Cortex of kidney (tissue), 1 donor: ENCODE measurements around the gene FANK1.

Experiments
- DNase-seq: peaks from one replicate; lab custom pipeline; 2025; lab: John Stamatoyannopoulos, UW

FANK1 gene

GRCh38 chr10:125985557-125986240, 89.3 kb downstream of the FANK1 start:
- no peak for DNase-seq

DNA sequence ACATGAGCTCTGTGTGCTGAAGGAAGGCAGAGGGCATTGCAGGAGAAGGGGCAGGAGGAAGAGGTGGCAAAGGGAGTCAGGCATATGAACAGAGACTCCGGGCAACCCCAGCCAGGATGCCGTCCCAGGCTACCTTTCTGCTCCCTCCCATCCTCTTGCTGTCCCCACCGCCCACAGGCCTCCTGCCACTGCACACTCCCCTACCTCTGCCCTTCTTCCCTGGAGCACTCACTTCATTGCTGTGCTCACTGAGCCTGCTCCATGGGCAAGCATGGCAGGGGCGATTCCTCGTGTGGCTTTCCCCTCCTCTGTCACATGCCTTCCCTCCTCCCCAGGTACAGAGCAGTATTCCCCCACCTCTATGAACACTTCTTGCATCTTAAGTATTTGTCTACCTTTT, 93.4 kb downstream of the FANK1 start:
- DNase-seq, result no peak

DNA sequence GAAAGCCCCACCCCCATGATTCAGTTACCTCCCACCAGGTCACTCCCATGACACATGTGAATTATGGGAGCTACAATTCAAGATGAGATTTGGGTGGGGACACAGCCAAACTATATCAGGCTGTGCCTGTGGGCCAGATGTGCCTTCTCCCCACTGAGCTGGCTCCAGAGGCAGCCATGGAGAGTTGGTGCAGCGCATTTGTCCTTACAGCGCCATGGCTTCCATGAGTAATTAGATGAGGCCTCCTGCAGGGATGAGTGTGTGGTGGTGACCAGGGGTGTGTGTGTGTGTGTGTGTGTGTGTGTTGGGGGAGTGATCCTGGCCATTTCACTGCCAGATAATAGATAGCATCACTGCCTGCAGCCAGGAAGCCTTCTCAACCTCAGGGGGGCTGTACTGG, 94.6 kb downstream of the FANK1 start:
- no peak for DNase-seq

DNA sequence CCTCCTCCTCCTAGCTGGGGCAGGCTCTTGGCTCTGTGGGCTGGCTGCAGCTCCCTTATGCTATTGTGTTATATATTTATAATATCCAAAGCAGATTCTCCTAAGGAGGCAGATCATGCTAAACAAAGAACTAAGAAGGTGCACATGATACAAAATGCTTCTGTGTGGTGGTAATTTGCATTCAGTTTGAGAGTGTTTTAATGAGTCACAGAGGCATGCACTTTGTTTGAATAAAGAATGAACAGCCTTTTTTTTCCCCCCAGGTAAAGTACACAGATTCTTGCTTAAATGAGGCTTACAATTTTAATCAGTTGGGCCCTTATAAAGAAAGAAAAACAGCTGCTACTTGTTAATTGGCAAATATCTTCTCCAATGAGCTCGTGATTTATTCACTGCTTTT, 95.0 kb downstream of the FANK1 start:
- DNase-seq, result no peak

- DNase-seq, result no peak
Observed at GRCh38 chr10:125992254-125992653, 95.9 kb downstream of the FANK1 start.

DNA sequence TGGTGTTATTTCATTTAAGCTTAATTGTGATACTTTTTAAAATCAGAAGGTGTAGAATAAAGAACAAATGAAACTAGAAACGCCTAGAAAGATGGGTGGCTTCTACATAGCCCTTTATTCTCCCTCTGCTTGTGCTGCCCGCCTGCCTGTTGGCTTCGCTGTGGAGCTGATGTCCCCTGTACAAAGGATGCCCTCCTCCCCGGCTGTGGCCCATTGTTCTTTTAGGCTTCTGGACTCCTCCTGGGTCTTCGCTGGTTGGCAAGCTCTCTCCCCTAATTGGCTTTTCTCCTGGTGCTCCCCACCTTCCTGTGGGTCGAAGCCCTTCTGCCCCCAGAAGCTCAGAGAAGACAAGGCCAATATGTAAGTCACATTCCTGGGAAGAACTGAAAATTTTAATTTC, 98.2 kb downstream of the FANK1 start:
- no peak for DNase-seq

GRCh38 chr10:125995726-125996304, 99.5 kb downstream of the FANK1 start:
- no peak for DNase-seq

GRCh38 chr10:125997586-125997985, 101.2 kb downstream of the FANK1 start:
- DNase-seq, result no peak

- DNase-seq, result no peak
Observed at GRCh38 chr10:125999694-126000093, 103.3 kb downstream of the FANK1 start.

GRCh38 chr10:126001576-126001975, 105.2 kb downstream of the FANK1 start:
- DNase-seq, result no peak

- DNase-seq, result no peak
Observed at GRCh38 chr10:126004752-126005151, 108.4 kb downstream of the FANK1 start.

- no peak for DNase-seq
Observed at GRCh38 chr10:126006264-126006663, 109.9 kb downstream of the FANK1 start.

- DNase-seq, result no peak
Observed at GRCh38 chr10:126006906-126007305, 110.5 kb downstream of the FANK1 start.

GRCh38 chr10:126009650-126010049, 113.3 kb downstream of the FANK1 start:
- no peak for DNase-seq

DNA sequence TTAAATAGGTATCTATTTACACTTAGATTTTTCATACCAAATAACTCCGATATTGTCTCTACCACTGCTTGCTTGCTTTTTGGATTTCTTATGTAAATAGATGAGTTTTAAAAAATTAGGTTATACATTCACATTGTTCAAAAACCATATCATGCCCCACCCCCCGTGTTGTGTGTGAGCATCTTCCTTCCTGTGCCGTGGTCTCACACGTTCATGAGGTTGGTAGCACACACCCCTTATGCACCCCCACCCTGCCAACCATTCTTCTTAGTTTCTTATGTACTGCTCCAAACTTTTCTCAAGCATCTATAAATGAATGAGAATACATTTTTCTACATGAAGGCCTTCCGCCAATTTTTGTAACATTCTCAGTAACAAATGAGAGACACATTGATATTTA, 115.6 kb downstream of the FANK1 start:
- no peak for DNase-seq

DNA sequence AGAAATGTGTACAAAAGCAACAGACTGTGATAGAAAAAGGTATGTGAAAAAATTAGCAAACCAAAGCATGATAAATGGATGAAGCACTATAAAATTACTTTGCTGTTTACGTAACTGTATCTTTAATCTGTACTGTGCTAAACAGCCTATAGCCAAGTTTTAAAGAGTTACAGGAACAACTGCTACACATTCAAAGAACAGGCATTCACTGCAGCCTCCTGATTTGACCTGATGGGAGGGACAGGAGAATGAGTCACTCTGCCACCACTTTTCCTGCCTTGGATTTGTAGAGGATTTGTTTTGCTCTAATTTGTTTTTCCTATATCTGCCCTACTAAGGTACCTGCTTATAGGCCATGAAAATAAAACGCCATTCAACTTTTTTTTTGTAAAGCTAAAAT, 116.1 kb downstream of the FANK1 start:
- DNase-seq, result no peak

DNA sequence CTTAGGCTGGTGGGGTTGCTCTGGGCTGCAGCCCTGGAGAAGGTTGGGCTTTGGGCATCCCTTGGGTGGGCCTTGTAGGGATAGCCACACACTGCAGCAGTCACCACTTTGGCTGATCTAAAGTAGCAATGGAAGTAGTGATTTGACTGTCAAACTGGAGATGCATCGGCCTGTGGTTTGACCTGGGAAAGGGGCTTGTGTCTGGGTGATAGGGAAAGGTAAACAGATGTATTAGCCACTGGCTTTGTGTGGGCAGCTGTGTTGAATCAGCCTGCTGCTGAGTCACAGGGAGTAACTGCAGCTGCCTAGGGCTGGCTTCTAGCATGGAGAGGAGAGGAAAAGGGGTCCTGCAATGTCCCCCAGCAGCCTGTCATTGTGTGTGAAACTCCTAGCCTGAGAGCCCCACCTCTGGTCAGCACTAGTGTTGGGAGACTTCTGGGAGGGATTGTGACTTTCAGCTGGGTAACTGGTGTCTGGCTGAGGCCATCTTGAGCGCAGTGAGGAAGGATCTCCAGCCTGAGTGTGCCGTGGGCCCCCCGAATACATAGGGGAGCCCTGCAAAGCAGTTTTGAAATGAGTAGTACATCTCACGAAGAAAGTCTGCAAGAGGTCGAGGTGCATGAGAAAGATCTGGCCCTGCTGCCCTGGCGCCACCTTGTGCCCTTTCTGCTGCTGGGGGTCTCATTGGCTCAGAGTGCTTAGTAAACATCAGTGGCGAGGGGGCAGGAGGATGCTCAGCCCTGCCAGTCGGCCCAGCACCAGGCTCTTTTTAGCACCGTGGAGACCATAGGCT, 117.3 kb downstream of the FANK1 start:
- DNase-seq, result no peak

GRCh38 chr10:126014309-126014708, 117.9 kb downstream of the FANK1 start:
- no peak for DNase-seq

DNA sequence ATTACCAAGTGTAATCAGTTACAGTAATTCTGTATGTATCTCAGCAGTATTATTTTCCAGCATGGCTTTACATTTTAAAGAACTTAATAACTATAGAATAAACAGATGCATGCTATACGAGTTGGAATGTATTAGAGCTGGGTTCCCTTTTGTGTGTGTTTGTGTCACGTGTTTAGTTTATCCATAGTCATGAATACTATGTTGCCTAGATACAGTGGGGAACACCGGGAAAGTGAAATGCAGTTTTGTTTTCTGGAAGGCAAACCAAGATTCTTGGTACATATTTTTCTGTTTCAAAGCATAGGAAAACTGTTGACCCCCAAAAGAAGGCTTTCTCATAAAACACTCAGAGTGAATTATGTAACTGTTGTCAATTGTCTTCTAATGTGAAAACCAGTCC, 119.0 kb downstream of the FANK1 start:
- DNase-seq, result no peak

DNA sequence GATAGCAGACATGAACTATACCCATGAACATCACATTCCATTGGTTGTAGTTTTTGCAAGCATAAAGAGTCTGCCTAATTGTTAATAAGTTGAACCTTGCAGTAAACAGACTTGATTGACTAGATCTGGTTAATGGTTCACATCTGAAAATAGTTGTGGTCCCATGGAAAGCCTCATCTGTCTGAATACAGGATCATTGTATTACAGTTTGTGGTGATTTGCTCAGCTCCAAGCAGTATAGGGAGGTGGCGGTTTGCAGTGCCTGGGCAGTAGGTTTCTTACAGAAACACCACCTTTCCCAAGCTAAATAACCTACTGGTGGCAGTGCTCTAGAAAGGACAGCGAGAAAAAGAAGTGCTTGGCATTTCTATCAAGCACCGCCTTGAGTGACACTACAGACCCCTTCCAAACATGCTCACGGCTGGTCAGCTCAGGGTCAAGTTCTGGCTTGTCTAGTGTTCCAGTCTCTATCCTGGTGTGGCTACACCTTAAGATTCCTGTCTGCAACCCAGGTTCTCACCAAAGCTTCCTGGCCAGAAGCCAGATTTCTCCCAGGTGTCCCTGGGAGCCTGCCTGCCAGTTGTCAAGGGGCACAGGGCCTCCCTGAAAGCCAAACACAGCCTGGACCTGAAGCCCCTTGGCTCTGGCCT, 119.9 kb downstream of the FANK1 start:
- DNase-seq, result no peak

- DNase-seq, result no peak
Observed at GRCh38 chr10:126016882-126017281, 120.5 kb downstream of the FANK1 start.

GRCh38 chr10:126017961-126018560, 121.7 kb downstream of the FANK1 start:
- DNase-seq, result no peak
